Hepatocyte (in vitro differentiated cells): Measurements from ENCODE around the gene VWA2.

Source experiments
- EZH2 ChIP-seq: fragments of 200-600 bp; sonication (generic); IDR thresholded peaks from 2 replicates; pipeline ENCODE4 v1.6.1; 2016; ENCODE audit warnings: antibody characterized with exemption, mild to moderate bottlenecking, borderline replicate concordance
- TF ChIP-seq, protein P1 (sequence below): fragments of 200-600 bp; sonication (generic); IDR thresholded peaks from 2 replicates; pipeline ENCODE4 v1.5.1; 2016; ENCODE audit warnings: antibody characterized with exemption, mild to moderate bottlenecking; ENCODE audit not compliant: poor library complexity

DNA sequence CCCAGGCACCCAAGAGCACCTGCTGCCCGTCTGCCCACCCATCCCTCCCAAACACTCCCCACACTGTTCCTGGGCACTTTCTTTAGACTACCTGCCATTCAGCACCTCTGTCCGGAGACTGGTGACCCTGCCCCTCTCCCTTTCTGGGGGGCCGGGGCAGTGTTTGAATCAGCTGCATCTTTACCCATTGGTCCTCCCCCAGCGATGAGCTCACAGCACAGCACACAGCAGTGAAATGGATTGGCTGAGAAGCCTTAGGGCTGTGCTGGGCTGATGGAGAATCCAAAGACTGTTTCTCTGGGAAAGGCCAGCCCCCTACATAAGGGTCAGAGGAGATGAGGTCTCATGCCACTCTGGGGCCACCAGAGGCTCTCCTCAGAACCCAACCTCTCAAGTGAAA, 40.2 kb downstream of the VWA2 start:
- TF ChIP-seq, protein P1, sequence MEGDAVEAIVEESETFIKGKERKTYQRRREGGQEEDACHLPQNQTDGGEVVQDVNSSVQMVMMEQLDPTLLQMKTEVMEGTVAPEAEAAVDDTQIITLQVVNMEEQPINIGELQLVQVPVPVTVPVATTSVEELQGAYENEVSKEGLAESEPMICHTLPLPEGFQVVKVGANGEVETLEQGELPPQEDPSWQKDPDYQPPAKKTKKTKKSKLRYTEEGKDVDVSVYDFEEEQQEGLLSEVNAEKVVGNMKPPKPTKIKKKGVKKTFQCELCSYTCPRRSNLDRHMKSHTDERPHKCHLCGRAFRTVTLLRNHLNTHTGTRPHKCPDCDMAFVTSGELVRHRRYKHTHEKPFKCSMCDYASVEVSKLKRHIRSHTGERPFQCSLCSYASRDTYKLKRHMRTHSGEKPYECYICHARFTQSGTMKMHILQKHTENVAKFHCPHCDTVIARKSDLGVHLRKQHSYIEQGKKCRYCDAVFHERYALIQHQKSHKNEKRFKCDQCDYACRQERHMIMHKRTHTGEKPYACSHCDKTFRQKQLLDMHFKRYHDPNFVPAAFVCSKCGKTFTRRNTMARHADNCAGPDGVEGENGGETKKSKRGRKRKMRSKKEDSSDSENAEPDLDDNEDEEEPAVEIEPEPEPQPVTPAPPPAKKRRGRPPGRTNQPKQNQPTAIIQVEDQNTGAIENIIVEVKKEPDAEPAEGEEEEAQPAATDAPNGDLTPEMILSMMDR, result no peak
- TF ChIP-seq EZH2, result no peak
